Lower lobe of right lung (tissue), 2 donors: ENCODE data around the gene CEP112. TPM values are rescaled to one million over a fixed set of nuclear protein-coding genes. Genes with fewer than 3 reads are reported as not detected.

Experiments
- ATAC-seq, 2 donors: fragments of 200-7000 bp; cut with Tn5 transposase; one replicate each; pipeline ENCODE4 v1.9.1; 2020 to 2022; ENCODE audit warnings: mild to moderate bottlenecking in 2 of 2, moderate library complexity in 2 of 2
- DNase-seq: peaks from one replicate; pipeline ENCODE4 v3.0.0-alpha.2; 2020
- H3K27ac ChIP-seq: fragments of 200-600 bp; one replicate; pipeline ENCODE4 v1.8.0; 2022
- H3K27me3 ChIP-seq: fragments of 200-600 bp; one replicate; pipeline ENCODE4 v1.8.0; 2022; ENCODE audit warnings: low read depth
- H3K36me3 ChIP-seq: fragments of 200-600 bp; one replicate; pipeline ENCODE4 v1.8.0; 2022; ENCODE audit warnings: mild to moderate bottlenecking
- H3K4me1 ChIP-seq: fragments of 200-600 bp; one replicate; pipeline ENCODE4 v1.8.0; 2022
- H3K4me3 ChIP-seq: fragments of 200-600 bp; one replicate; pipeline ENCODE4 v1.8.0; 2022; ENCODE audit warnings: mild to moderate bottlenecking
- H3K9me3 ChIP-seq: fragments of 200-600 bp; one replicate; pipeline ENCODE4 v1.8.0; 2022
- intact Hi-C: fragments of 100-400 bp; cut with DNase I; formaldehyde crosslinking; loops from one replicate; pipeline ENCODE4 v1.11.0; 2022
- total RNA-seq: library from RNA; stranded (reverse); fragmentation: NEBNext Ultra II Directional; extraction: Animal tissue kit (Norgen Biotek cat#: 25700); gene quantifications from one replicate; pipeline ENCODE4 v1.2.1, GENCODE V29; 2021
- TF ChIP-seq, protein P1 (sequence below): fragments of 200-600 bp; IDR thresholded peaks from one replicate; pipeline ENCODE4 v1.8.0; 2022; ENCODE audit warnings: antibody characterized with exemption, mild to moderate bottlenecking
- donor health status: DM: no; HTN: yes; CAD: no; lungs with severe emphysema.

The CEP112 gene
- total RNA-seq, 1 donor from 2014 or later = 30.1 TPM

DNA sequence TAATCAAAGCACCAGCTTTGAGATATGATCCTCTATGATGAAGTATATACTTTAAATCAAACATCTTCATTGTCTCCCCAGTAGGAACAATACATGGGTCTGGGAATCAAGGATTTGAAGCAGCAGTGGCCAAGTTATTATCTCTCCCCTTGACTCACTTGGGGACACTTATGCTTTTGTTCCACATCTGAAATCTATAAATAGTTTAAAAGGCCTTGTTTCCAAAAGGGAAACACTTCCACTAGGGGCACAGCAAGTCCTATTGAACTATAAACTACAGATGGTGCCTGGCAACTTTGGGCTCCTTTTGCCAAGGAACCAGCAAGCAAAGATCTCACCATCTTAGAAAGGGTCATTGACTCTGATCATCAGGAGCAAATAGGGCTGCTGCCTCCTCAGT lies 16.0 kb upstream of the CEP112 start:
- Histone ChIP-seq H3K36me3 (no peaks in the 10 kb centered on the region), H3K4me1 (no peaks in the 10 kb centered on the region), H3K27ac (no peak overlapping the region), H3K9me3 (no peaks in the 10 kb centered on the region), H3K27me3 (no peaks in the 10 kb centered on the region), H3K4me3 (no peak overlapping the region)
- TF ChIP-seq, protein P1, sequence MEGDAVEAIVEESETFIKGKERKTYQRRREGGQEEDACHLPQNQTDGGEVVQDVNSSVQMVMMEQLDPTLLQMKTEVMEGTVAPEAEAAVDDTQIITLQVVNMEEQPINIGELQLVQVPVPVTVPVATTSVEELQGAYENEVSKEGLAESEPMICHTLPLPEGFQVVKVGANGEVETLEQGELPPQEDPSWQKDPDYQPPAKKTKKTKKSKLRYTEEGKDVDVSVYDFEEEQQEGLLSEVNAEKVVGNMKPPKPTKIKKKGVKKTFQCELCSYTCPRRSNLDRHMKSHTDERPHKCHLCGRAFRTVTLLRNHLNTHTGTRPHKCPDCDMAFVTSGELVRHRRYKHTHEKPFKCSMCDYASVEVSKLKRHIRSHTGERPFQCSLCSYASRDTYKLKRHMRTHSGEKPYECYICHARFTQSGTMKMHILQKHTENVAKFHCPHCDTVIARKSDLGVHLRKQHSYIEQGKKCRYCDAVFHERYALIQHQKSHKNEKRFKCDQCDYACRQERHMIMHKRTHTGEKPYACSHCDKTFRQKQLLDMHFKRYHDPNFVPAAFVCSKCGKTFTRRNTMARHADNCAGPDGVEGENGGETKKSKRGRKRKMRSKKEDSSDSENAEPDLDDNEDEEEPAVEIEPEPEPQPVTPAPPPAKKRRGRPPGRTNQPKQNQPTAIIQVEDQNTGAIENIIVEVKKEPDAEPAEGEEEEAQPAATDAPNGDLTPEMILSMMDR = no peak
- DNase-seq = no peak
- intact Hi-C loops = no loop called here
- ATAC-seq = no peak

DNA sequence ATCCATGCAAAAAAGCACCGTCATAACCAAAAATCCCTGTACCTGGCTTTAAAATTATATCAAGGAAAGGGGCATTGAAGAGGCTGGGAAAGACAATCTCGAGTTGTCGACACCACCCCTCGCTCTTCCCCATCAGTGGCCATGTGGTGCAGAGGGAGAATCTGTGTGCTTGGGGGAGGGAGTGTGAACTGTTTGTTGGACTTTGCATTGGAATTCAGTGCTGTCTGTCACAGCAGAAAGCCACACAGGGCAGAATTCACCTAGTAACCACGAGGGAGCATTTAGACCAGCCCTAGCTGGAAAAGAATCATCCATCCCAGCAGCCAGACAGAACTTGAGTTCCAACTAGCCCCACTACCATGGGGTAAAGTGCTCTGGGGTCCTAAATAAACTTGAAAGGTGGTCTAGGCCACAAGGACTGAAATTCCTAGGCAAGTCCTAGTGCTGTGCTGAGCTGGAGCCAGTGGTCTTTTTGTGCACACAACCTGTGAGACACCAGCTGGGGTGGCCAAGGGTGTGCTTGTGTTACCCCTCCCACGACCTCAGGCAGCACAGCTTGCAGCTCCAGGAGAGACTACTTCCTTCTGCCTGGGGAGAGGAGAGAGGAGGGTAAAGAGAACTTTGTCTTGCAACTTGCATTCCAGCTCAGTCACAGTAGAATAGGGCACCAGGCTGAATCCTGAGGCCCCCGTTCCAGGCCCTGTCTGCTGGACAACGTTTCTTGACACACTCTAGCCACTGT lies 11.5 kb upstream of the CEP112 start:
- Histone ChIP-seq H3K27ac (no peak overlapping the region), H3K4me1 (no peaks in the 10 kb centered on the region), H3K36me3 (no peaks in the 10 kb centered on the region), H3K27me3 (no peaks in the 10 kb centered on the region), H3K4me3 (no peak overlapping the region), H3K9me3 (no peaks in the 10 kb centered on the region)
- intact Hi-C loops = no loop called here
- no peak for ATAC-seq
- no peak for DNase-seq
- TF ChIP-seq, protein P1 = no peak

DNA sequence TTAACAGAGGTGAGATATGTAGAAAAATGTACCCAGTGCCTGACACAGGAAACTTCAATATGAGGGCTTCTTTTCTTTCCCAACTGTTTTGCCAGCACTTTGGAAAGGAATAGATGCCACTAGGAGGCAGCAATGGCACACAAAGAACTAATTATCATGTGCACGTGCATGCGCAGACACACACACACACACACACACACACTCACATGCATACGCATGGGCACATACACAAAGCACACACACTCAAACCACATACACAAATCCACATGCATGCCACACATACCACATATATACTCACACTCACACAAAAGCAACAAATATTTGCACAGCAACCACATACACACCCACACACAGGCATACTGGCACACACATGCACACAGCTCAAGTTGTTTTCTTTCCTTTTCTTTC lies 8.8 kb upstream of the CEP112 start:
- intact Hi-C loops = no loop called here
- DNase-seq = no peak
- ATAC-seq = peak; percentile 70 to 80

DNA sequence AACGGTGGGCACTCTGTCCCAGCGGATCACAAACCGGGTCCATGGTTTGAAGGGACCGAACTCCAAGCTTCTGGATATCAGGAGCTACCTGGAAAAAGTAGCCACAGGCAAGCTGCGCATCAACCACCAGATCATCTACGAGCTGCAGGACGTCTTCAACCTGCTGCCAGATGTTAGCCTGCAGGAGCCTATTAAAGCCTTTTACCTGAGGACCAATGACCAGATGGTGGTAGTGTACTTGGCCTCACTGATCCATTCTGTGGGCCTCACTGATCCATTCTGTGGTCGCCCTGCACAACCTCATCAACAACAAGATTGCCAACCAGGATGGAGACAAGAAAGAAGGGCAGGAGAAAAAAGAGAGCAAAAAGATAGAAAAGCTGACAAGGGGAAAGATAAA lies 6.3 kb upstream of the CEP112 start:
- no peaks in the 10 kb centered on the region for H3K9me3 ChIP-seq
- ATAC-seq (no peak), DNase-seq (no peak)
- TF ChIP-seq, protein P1 = no peak
- no peaks in the 10 kb centered on the region for H3K4me1 ChIP-seq
- H3K27ac ChIP-seq = no peak overlapping the region
- H3K36me3 ChIP-seq = no peaks in the 10 kb centered on the region
- intact Hi-C loops = no loop called here
- H3K4me3 ChIP-seq = no peak overlapping the region
- H3K27me3 ChIP-seq = no peaks in the 10 kb centered on the region

More for the DNA sequence above, 8.8 kb upstream of the CEP112 start:
- no peak overlapping the region for H3K4me3 ChIP-seq
- TF ChIP-seq, protein P1 = peak; percentile 46
- H3K36me3 ChIP-seq = no peaks in the 10 kb centered on the region
- no peaks in the 10 kb centered on the region for H3K9me3 ChIP-seq
- no peaks in the 10 kb centered on the region for H3K27me3 ChIP-seq
- no peaks in the 10 kb centered on the region for H3K4me1 ChIP-seq
- H3K27ac ChIP-seq = no peak overlapping the region

DNA sequence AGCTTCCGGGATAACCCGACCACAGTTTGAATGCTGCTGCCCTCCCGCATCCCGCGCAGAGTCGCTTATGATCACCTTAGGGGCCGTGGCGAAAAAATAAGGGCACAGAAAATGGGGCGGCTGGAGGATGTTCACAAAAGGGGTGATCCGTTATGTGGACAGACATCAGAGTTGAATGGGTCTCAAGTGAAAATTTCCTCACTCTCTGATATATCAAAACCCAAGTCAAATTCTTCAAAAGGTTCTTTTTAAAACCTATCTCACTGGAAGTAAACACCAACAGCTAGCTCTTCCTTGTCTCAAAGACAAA lies 400 bp upstream of the CEP112 start:
- no peak for DNase-seq
- intact Hi-C loops = no loop called here
- peak overlapping the region; percentile 85 for H3K27ac ChIP-seq
- no peak for ATAC-seq
- TF ChIP-seq, protein P1 = no peak
- no peaks in the 10 kb centered on the region for H3K27me3 ChIP-seq
- H3K36me3 ChIP-seq = no peaks in the 10 kb centered on the region
- H3K4me3 ChIP-seq = peak overlapping the region; percentile 83
- peaks cover 25% of the 10 kb centered on the region for H3K4me1 ChIP-seq
- H3K9me3 ChIP-seq = no peaks in the 10 kb centered on the region
